ENCODE data around the gene SSH2. TPM values are rescaled to one million over a fixed set of nuclear protein-coding genes. Genes with fewer than 3 reads are reported as not detected.

The SSH2 gene
- total and polyA plus RNA-seq, 4 donors = 7.5 to 14.1 (median 11.2) TPM

DNA sequence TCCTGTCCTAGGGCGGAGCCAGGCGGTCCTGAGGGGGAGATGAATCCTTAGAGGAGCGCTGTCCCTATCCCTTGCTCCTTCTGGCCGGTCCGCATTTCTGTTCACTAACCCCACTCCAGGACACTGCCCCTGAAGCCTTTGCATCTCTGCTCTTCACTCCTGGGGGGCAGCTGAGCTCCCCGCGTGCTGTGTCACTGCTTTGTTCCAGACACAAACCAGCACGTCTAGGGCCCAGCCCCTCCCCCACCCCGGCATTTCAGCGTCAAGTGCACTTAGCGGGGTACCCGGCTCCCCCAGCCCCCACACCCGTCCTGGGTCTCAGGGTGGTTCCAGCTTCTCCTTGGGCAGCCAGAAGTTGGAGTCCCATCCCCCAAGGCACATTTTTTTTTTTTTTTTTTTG lies 316.2 kb downstream of the SSH2 start:
- peaks cover 19 to 51% (median 38%) of the 10 kb centered on the region in 4 donors for H3K4me1 ChIP-seq (ENCODE audit: control insufficient read depth in 4 of 4, insufficient read depth in 4 of 4, low read length in 3 of 4)
- no peak overlapping the region for H3K9ac ChIP-seq (ENCODE audit: low read depth in 1 of 2, low read length in 2 of 2)
- no peaks in the 10 kb centered on the region for H3K36me3 ChIP-seq (ENCODE audit: control insufficient read depth in 4 of 4, insufficient read depth in 3 of 4, low read depth in 1 of 4, low read length in 3 of 4)
- H3K27me3 ChIP-seq (ENCODE audit: control insufficient read depth in 4 of 4, insufficient read depth in 4 of 4, low read length in 3 of 4) = peaks cover 0 to 10% (median 1%) of the 10 kb centered on the region in 4 donors
- 12% methylated on average over 13 of the region's 13 CpGs for WGBS
- no peaks in the 10 kb centered on the region for H3K9me3 ChIP-seq (ENCODE audit: control insufficient read depth in 4 of 4, low read length in 3 of 4)
- TF ChIP-seq, protein P1, sequence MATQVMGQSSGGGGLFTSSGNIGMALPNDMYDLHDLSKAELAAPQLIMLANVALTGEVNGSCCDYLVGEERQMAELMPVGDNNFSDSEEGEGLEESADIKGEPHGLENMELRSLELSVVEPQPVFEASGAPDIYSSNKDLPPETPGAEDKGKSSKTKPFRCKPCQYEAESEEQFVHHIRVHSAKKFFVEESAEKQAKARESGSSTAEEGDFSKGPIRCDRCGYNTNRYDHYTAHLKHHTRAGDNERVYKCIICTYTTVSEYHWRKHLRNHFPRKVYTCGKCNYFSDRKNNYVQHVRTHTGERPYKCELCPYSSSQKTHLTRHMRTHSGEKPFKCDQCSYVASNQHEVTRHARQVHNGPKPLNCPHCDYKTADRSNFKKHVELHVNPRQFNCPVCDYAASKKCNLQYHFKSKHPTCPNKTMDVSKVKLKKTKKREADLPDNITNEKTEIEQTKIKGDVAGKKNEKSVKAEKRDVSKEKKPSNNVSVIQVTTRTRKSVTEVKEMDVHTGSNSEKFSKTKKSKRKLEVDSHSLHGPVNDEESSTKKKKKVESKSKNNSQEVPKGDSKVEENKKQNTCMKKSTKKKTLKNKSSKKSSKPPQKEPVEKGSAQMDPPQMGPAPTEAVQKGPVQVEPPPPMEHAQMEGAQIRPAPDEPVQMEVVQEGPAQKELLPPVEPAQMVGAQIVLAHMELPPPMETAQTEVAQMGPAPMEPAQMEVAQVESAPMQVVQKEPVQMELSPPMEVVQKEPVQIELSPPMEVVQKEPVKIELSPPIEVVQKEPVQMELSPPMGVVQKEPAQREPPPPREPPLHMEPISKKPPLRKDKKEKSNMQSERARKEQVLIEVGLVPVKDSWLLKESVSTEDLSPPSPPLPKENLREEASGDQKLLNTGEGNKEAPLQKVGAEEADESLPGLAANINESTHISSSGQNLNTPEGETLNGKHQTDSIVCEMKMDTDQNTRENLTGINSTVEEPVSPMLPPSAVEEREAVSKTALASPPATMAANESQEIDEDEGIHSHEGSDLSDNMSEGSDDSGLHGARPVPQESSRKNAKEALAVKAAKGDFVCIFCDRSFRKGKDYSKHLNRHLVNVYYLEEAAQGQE (IDR thresholded peaks at IDR 0.05) = no peak
- TF ChIP-seq, protein P2, sequence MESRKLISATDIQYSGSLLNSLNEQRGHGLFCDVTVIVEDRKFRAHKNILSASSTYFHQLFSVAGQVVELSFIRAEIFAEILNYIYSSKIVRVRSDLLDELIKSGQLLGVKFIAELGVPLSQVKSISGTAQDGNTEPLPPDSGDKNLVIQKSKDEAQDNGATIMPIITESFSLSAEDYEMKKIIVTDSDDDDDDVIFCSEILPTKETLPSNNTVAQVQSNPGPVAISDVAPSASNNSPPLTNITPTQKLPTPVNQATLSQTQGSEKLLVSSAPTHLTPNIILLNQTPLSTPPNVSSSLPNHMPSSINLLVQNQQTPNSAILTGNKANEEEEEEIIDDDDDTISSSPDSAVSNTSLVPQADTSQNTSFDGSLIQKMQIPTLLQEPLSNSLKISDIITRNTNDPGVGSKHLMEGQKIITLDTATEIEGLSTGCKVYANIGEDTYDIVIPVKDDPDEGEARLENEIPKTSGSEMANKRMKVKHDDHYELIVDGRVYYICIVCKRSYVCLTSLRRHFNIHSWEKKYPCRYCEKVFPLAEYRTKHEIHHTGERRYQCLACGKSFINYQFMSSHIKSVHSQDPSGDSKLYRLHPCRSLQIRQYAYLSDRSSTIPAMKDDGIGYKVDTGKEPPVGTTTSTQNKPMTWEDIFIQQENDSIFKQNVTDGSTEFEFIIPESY (IDR thresholded peaks at IDR 0.05) = no peak
- no peak for TF ChIP-seq RAD21 (IDR thresholded peaks at IDR 0.05)
- TF ChIP-seq GABPA (IDR thresholded peaks at IDR 0.05 in 1 of 2, conservative IDR thresholded peaks at IDR 0.05 in 1 of 2) = no peak
- TF ChIP-seq, protein P3, sequence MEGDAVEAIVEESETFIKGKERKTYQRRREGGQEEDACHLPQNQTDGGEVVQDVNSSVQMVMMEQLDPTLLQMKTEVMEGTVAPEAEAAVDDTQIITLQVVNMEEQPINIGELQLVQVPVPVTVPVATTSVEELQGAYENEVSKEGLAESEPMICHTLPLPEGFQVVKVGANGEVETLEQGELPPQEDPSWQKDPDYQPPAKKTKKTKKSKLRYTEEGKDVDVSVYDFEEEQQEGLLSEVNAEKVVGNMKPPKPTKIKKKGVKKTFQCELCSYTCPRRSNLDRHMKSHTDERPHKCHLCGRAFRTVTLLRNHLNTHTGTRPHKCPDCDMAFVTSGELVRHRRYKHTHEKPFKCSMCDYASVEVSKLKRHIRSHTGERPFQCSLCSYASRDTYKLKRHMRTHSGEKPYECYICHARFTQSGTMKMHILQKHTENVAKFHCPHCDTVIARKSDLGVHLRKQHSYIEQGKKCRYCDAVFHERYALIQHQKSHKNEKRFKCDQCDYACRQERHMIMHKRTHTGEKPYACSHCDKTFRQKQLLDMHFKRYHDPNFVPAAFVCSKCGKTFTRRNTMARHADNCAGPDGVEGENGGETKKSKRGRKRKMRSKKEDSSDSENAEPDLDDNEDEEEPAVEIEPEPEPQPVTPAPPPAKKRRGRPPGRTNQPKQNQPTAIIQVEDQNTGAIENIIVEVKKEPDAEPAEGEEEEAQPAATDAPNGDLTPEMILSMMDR (IDR thresholded peaks at IDR 0.05; ENCODE audit: low read depth, low read length, missing input control) = no peak
- TF ChIP-seq YY1 (IDR thresholded peaks at IDR 0.05) = no peak
- TF ChIP-seq, protein P4, sequence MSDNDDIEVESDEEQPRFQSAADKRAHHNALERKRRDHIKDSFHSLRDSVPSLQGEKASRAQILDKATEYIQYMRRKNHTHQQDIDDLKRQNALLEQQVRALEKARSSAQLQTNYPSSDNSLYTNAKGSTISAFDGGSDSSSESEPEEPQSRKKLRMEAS (IDR thresholded peaks at IDR 0.05) = no peak
- no peak for TF ChIP-seq JUND (IDR thresholded peaks at IDR 0.05)
- TF ChIP-seq TAF1 (conservative IDR thresholded peaks at IDR 0.05) = no peak
- no peak for TF ChIP-seq RXRA (IDR thresholded peaks at IDR 0.05)
- H3K27ac ChIP-seq (ENCODE audit: low read depth in 1 of 2, low read length in 2 of 2) = no peak overlapping the region
- H3K4me3 ChIP-seq (ENCODE audit: low read depth in 1 of 3, low read length in 3 of 3) = no peak overlapping the region
- no peak for DNase-seq (ENCODE audit: low spot score)

DNA sequence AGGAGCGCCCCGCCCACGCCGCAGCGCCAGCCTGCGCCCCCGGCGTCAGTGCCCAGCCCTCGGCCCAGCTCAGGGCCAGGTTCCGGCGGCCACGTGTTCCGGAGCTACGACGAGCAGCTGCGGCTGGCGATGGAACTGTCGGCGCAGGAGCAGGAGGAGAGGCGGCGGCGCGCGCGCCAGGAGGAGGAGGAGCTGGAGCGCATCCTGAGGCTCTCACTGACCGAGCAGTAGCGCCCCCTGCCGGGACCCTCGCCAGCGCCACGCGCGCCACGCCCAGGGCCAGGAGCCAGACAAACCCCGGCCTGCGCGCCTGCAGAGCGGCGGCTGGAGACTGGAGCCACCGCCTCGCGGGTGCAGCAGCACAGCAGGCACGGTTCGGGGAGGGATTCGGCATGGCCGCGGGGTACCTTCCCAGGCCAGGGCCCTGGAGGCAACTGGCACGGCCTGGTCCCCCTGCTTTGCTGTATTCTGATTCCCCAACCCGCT lies 316.6 kb downstream of the SSH2 start:
- DNase-seq (ENCODE audit: low spot score) = peak; percentile 92
- H3K4me1 ChIP-seq (ENCODE audit: control insufficient read depth in 4 of 4, insufficient read depth in 4 of 4, low read length in 3 of 4) = peaks cover 19 to 50% (median 38%) of the 10 kb centered on the region in 4 donors
- H3K4me3 ChIP-seq (ENCODE audit: low read depth in 1 of 3, low read length in 3 of 3) = peak overlapping the region in 1 of 3 donors; percentile 37
- H3K9ac ChIP-seq (ENCODE audit: low read depth in 1 of 2, low read length in 2 of 2) = no peak overlapping the region
- 2% methylated on average over 50 of the region's 50 CpGs for WGBS
- no peak overlapping the region for H3K27ac ChIP-seq (ENCODE audit: low read depth in 1 of 2, low read length in 2 of 2)
- peaks cover 0 to 10% (median 1%) of the 10 kb centered on the region in 4 donors for H3K27me3 ChIP-seq (ENCODE audit: control insufficient read depth in 4 of 4, insufficient read depth in 4 of 4, low read length in 3 of 4)
- H3K36me3 ChIP-seq (ENCODE audit: control insufficient read depth in 4 of 4, insufficient read depth in 3 of 4, low read depth in 1 of 4, low read length in 3 of 4) = no peaks in the 10 kb centered on the region
- H3K9me3 ChIP-seq (ENCODE audit: control insufficient read depth in 4 of 4, low read length in 3 of 4) = no peaks in the 10 kb centered on the region
- TF ChIP-seq RAD21 (IDR thresholded peaks at IDR 0.05) (peak; percentile 60 to 79), GABPA (IDR thresholded peaks at IDR 0.05 in 1 of 2, conservative IDR thresholded peaks at IDR 0.05 in 1 of 2) (no peak)
- TF ChIP-seq, protein P3 (IDR thresholded peaks at IDR 0.05; ENCODE audit: low read depth, low read length, missing input control) = peak; percentile 80
